Raji (cell line): ENCODE data around the gene MRPS16.

Experiments used
- POLR2A ChIP-seq: IDR thresholded peaks from 2 replicates; pipeline ENCODE4 v1.6.1; 2011; ENCODE audit warnings: low read depth, low read length, control low read depth; ENCODE audit not compliant: insufficient read depth

The MRPS16 gene

DNA sequence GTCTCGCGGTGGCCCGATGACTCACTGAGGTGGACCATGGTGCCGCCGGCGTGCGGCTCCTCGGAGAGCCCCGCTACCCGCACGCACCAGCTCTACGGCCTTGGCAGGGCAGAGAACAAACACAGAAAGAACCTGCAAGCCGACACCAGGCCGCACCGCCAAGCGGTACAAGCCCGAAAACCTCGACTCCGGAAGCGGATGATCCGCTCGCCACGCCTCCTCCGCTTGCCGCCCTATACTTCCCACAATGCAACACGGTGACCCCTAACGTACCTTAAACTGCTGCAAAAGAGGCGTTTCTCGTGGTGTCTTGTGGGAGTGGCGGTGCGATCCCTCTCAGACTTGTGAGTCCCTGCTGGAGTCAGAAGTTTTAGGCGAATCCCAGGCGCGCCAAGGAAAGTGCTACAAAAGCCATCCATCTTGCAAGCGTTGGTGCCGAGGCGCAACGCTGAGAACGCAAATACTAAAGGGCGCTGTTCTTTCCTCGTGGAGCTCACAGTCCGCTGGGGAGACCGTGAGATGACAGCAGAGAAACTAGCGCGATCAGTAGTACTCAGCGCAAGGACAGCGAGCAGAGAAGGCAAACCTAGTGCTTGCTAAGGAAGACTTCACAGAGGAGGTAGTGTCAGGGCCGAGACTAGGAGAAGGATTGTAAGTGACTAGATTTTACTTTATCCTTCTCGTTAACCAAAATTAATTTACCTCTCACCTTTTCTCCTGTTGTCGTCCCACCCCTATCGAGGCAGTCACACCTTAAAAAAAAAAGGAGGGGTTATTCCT, at the start of gene MRPS16:
TSS of gene MRPS16 (minus strand) at position 200 of the 780 bp plus-strand sequence. CDS start at position 38, 162 bp downstream.
- peak; percentile 97 for TF ChIP-seq POLR2A

DNA sequence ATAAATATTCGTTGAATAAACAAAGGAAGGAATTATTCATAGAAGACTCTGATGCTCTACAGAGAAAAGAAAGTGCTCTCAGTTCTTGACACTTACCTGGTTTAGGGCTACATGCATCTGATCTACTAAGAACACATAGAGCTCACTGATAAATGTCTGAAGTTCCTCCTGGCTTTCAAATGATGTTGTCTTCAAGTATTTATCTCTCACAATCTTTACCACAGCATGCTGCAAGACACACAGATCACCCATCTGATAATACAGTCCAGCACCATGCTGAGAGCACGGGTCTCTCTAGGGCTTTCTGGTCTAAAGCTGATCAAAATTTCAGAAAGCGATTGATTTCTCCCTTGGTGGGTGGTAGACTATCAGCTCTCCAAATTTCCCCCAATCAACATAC, 44.5 kb upstream of the MRPS16 start:
- no peak for TF ChIP-seq POLR2A

DNA sequence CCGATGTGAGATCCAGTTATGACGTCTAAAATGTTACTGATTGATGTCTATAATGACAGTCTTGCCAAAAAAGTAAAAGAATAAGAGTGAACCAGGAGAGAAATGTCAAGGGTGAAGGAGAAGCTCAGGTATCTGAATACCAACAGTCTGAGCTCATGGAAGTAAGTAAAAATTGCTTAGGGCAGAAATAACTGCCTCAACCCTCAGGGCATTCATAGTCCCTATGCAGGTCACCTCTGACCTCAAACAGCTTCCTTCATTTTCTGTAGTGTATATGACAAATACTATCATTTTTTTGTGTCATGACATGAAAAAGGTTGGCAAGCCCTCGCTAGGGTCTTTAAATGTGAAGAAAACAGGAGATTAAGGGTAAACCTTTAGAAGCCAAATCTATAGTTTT, 41.0 kb upstream of the MRPS16 start:
- no peak for TF ChIP-seq POLR2A

DNA sequence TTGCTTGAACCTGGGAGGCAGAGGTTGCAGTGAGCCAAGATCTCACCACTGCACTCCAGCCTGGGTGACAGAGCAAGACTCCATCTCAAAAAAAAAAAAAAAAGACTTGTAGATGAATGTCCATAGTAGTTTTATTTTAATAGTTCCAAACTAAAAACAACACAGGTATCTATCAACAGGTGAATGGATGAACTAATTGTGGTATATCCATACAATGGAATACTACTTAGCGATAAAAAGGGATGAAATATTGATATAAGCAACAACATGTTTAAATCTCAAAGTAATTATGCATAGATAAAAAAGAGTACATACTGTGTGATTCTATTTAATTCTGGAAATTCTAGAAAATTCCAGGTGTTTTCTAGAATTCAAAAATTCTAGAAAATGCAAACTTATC, 37.5 kb upstream of the MRPS16 start:
- no peak for TF ChIP-seq POLR2A

DNA sequence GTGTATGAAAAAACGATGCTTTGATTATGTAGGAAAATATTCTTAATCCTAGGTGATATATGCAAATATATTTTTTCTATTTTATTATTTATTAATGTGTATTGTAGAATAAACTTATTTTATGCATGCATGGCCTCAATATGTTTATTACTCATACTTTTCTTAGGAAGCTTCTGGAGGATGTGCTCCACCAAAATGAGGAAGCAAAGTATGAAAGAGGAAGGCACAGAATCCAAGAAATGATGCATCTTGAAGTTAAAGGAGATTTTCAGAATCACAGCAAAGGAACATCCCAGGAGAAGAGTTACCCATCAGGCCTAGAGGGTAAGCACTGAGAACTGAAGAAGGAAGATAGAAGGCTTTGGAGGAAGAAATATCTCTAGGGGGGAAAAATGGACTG, 35.0 kb upstream of the MRPS16 start:
- no peak for TF ChIP-seq POLR2A

- no peak for TF ChIP-seq POLR2A
These were observed 28.7 kb upstream of the MRPS16 start for GRCh38 chr10:73281097-73281496.

DNA sequence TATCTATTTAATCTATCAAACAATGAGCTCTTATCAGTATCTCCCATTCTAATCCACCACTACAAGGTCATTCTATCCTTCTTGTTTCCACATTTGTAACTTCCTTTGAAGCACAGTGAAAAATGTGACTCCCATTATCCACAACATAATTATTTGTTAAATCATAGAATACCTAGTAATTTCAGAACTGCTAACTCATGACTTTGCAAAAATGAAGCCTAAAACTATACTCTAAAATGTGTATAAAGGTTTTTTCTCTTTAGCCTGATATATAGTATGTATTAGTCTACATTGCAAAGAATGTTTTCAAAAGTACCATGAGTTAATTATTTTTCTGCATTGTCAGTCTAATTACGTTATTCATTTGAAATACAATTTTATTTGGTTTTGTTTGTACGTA, 12.0 kb upstream of the MRPS16 start:
- TF ChIP-seq POLR2A, result no peak

GRCh38 chr10:73263693-73264347, 11.4 kb upstream of the MRPS16 start:
- no peak for TF ChIP-seq POLR2A

DNA sequence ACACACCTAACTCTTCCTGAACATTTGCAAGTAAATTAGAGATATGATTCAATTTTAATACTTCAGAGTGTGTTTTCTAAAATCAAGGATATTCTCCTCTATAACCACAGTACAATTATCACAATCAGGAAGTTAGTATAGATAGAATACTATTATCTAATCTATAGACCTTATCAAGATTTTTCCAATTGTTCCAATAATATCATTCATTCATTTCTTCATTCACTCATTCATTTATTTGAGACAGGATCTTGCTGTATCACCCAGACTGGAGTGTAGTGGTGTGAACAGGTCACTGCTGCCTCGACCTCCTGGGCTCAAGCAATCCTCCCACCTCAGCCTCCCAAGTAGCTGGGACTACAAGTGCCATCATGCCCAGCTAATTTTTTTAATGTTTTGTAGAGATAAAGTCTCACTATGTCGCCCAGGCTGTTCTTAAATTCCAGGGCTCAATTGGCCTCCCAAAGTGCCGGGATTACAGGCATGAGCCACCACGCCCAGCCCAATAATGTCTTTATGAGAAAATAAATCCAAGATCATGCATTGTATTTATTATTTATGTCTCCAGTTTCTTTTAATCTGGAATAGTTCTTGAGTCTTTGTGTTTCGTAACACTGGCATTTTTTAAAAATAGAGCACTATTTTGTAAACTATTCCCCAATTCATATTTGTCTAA, 10.6 kb upstream of the MRPS16 start:
- TF ChIP-seq POLR2A, result no peak

DNA sequence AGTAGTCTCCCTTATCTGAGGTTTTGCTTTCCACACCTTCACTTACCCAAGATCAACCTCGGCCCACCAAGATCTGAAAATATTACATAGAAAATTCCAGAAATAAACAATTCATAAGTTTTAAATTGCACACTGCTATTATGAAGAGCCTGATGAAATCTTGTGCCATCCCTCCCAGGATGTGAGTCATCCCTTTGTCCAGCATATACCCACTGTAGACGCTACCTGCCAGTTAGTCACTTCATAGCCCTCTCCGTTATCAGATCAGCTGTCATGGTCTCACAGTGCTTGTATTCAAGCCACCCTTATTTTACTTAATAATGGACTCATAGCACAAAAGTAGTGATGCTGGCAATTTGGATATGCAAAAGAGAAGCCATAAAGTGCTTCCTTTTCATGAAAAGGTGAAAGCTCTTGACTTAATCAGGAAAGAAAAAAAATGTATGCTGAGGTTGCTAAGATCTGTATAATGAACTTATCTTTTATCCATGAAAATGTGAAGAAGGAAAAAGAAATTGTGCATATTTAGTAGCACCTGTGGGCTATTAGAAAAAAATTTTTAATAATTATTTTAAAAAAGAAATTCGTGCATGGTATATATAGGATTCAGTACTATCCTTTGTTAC, 9.8 kb upstream of the MRPS16 start:
- no peak for TF ChIP-seq POLR2A

- no peak for TF ChIP-seq POLR2A
These were observed 9.0 kb upstream of the MRPS16 start for GRCh38 chr10:73261362-73261995.

- no peak for TF ChIP-seq POLR2A
These were observed 746 bp upstream of the MRPS16 start for GRCh38 chr10:73253225-73253555.

DNA sequence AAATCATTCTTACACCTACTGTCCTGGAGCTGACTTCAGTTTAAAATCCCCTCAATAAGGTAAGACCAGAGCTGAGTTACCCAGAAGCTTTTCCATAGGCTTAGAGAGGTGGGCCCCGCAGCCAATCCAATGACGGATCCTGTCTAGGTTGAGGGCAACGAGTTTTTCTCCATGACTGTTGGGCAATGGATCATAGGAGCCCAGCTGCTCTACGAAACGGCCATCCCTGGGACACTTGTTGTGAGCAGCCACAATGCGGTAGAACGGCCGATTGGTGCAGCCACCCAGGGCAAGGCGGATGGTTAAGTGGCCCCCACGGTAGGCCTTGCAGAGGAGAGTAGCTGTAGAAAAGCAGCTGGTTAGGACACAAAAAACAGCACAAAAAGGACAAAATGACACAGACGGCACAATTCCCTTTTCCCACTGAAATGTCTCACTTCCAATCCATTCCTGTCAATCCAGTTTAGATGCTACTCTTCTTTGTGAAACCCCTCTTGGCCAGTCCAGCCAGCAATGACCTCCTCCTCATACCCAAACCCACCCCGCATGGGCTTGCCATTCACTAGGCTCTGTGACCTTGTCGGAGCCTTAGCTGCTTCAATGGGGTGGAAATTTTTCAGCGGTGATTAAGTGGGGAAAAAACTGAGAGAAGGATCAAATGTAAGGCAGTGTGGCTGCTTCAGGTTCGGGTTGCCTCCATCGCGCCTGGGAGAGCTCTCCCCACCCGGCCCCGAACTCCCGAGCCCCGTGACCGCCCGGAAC, 580 bp downstream of the MRPS16 start:
- no peak for TF ChIP-seq POLR2A

DNA sequence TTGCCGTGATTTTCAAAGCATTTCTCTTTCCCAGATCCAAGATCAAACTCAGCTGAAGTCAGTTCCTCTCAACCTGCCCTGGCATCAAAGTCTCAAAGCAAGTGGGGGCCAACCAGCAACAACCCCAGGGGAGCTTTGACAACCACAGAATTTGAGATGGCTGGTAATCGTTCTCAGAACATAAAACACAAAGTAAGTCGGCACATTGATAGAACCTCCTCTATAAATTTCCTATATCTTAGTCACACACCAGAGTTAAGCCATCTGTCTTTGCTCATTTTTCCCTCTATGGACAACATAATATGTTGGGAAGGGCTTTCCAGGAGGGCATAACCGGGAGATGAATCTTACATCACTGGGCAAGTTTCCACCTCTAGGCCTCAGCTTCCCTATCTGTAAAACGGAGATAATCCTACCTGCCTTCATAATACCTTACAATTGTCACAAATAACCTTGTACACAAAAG, 4.2 kb downstream of the MRPS16 start:
- TF ChIP-seq POLR2A, result no peak
